GM06990 (cell line): ENCODE results near the gene POGLUT2.
A peak's percentile ranks its signal among the peaks of the same experiment; 100 is the strongest.

Experiments
- DNase-seq: peaks from one replicate; pipeline ENCODE4 v3.0.0-alpha.2; 2011; ENCODE audit not compliant: insufficient read length; ENCODE audit errors: extremely low read depth
- H3K27me3 ChIP-seq: replicated peaks from 2 replicates; pipeline ENCODE4 v1.6.0; 2011; ENCODE audit warnings: low read length; ENCODE audit not compliant: control insufficient read depth, insufficient read depth
- H3K36me3 ChIP-seq: 2 replicates; pipeline ENCODE4 v1.5.1; 2011; ENCODE audit warnings: low read length; ENCODE audit not compliant: control insufficient read depth, insufficient read depth
- H3K4me3 ChIP-seq: replicated peaks from 2 replicates; pipeline ENCODE4 v1.5.1; 2011; ENCODE audit warnings: low read depth, mild to moderate bottlenecking, control low read depth, low read length
- CTCF ChIP-seq: IDR thresholded peaks from 2 replicates; pipeline ENCODE4 v1.5.1; 2011; ENCODE audit warnings: low read length, control low read depth, mild to moderate bottlenecking, inconsistent platforms; ENCODE audit not compliant: insufficient read depth, poor library complexity, severe bottlenecking

POGLUT2 gene

GRCh38 chr13:102845289-102845629 lies 46.5 kb upstream of the POGLUT2 start:
- Histone ChIP-seq H3K4me3 (peak overlapping the region; percentile 87), H3K36me3 (no peaks in the 10 kb centered on the region; the same call in 1 of the 2 replicates), H3K27me3 (no peaks in the 10 kb centered on the region)
- no peak for TF ChIP-seq CTCF
- DNase-seq: no peak

- TF ChIP-seq CTCF: no peak
- no peak overlapping the region for H3K4me3 ChIP-seq
- H3K36me3 ChIP-seq: no peaks in the 10 kb centered on the region; the same call in 1 of the 2 replicates
- no peaks in the 10 kb centered on the region for H3K27me3 ChIP-seq
- DNase-seq: no peak
These were observed 40.7 kb upstream of the POGLUT2 start for GRCh38 chr13:102839462-102839861.

GRCh38 chr13:102838982-102839381 lies 40.2 kb upstream of the POGLUT2 start:
- H3K4me3 ChIP-seq: no peak overlapping the region
- no peaks in the 10 kb centered on the region for H3K27me3 ChIP-seq
- DNase-seq: no peak
- no peaks in the 10 kb centered on the region; the same call in 1 of the 2 replicates for H3K36me3 ChIP-seq
- no peak for TF ChIP-seq CTCF

- Histone ChIP-seq H3K4me3 (no peak overlapping the region), H3K36me3 (no peaks in the 10 kb centered on the region), H3K27me3 (no peaks in the 10 kb centered on the region)
- TF ChIP-seq CTCF: no peak
- DNase-seq: no peak
These were observed 39.5 kb upstream of the POGLUT2 start for GRCh38 chr13:102838273-102838672.

- DNase-seq: no peak
- no peak overlapping the region for H3K4me3 ChIP-seq
- no peaks in the 10 kb centered on the region for H3K36me3 ChIP-seq
- TF ChIP-seq CTCF: no peak
- H3K27me3 ChIP-seq: no peaks in the 10 kb centered on the region
These were observed 37.7 kb upstream of the POGLUT2 start for GRCh38 chr13:102836471-102836870.

DNA sequence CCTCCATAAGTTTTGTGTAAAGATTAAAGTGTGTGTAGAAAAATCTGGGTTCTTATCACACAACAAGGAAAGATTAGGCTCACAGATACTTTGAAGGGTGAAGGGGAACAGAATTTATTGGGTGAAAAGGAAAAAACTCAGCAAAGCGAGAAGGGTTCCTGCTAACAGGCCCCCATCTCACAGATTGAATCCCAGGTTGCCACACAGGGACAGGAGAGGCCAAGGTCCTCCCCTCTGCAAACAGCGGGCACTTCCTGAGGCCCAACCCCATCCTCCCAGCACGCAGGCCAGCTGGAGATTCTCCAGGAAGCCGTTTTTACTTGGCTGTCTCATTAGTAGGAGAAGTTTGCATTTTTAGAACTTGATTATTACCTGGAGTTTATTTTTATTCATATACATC lies 31.9 kb upstream of the POGLUT2 start:
- TF ChIP-seq CTCF: no peak
- Histone ChIP-seq H3K27me3 (no peaks in the 10 kb centered on the region), H3K4me3 (no peak overlapping the region), H3K36me3 (no peaks in the 10 kb centered on the region; the same call in none of the 2 replicates)
- DNase-seq: no peak
